Measurements from ENCODE around the gene OR6C6.

OR6C6 gene

DNA sequence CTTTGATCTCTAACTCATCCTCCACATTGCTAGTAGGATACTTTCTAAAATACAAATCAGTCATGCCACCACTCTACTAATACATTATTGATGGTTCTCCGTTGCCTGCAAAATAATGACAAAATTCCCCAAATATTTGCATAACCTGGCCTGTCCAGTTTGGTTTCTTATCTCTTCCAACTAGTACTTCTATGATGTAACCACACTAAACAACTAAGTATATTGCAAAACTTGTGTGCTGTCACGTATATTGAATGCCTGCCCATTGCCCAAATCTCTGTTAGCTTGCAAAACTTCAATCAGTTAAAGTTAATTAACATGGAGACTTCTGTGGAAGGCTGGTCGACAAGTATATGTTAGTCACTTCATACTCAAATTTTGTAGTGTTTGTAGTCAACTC is 45.4 kb downstream of the OR6C6 start:
- no peaks in the 10 kb centered on the region for H3K4me1 ChIP-seq (ENCODE audit: control insufficient read depth in 1 of 2, insufficient read depth in 2 of 2, low read length in 2 of 2)
- no peak overlapping the region for H3K4me3 ChIP-seq (ENCODE audit: low read depth in 1 of 2, low read length in 2 of 2)
- no peaks in the 10 kb centered on the region for H3K27me3 ChIP-seq (ENCODE audit: control insufficient read depth in 1 of 2, insufficient read depth in 2 of 2, low read length in 2 of 2)
- no peaks in the 10 kb centered on the region for H3K9me3 ChIP-seq (ENCODE audit: control insufficient read depth in 1 of 2, low read length in 2 of 2)
- H3K27ac ChIP-seq (ENCODE audit: low read depth, low read length), result no peak overlapping the region
- no peak overlapping the region for H3K9ac ChIP-seq (ENCODE audit: low read depth in 1 of 2, low read length in 2 of 2)
- no peaks in the 10 kb centered on the region for H3K36me3 ChIP-seq (ENCODE audit: control insufficient read depth in 1 of 2, insufficient read depth in 2 of 2, low read length in 2 of 2)

- no peak overlapping the region for H3K27ac ChIP-seq (ENCODE audit: low read depth, low read length)
- no peaks in the 10 kb centered on the region for H3K36me3 ChIP-seq (ENCODE audit: control insufficient read depth in 1 of 2, insufficient read depth in 2 of 2, low read length in 2 of 2)
- no peaks in the 10 kb centered on the region for H3K9me3 ChIP-seq (ENCODE audit: control insufficient read depth in 1 of 2, low read length in 2 of 2)
- no peaks in the 10 kb centered on the region for H3K27me3 ChIP-seq (ENCODE audit: control insufficient read depth in 1 of 2, insufficient read depth in 2 of 2, low read length in 2 of 2)
- no peak overlapping the region for H3K4me3 ChIP-seq (ENCODE audit: low read depth in 1 of 2, low read length in 2 of 2)
- no peaks in the 10 kb centered on the region for H3K4me1 ChIP-seq (ENCODE audit: control insufficient read depth in 1 of 2, insufficient read depth in 2 of 2, low read length in 2 of 2)
- no peak overlapping the region for H3K9ac ChIP-seq (ENCODE audit: low read depth in 1 of 2, low read length in 2 of 2)
Observed at GRCh38 chr12:55246159-55246558, 50.2 kb downstream of the OR6C6 start.

DNA sequence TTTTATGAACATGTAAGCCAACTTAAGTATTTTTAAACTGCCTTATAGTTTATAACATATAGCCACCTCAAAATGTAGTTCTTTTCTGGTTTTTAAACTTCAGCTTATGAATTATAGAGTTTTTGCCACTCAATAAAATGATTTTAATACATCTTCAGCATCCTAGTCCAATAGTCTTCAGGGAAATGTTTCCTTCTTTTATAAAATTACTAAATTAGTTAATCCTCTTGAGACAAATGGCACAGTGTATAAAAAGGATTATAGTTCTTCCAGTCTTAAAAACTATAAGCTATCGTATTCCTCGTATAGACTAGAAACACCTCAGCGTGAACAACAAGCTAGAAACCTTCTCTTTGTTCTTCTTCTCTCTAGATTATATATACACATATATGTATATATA is 52.1 kb downstream of the OR6C6 start, which contains the start of gene OR6C74:
Gene OR6C74 (plus strand): TSS at position 301 of the 400 bp plus-strand sequence. CDS start 2,679 bp downstream, outside the sequence.
- Histone ChIP-seq H3K9ac (ENCODE audit: low read depth in 1 of 2, low read length in 2 of 2) (no peak within 1 kb of the TSS), H3K27ac (ENCODE audit: low read depth, low read length) (no peak within 1 kb of the TSS), H3K27me3 (ENCODE audit: control insufficient read depth in 1 of 2, insufficient read depth in 2 of 2, low read length in 2 of 2) (no peaks in the 10 kb centered on the region), H3K4me3 (ENCODE audit: low read depth in 1 of 2, low read length in 2 of 2) (no peak within 1 kb of the TSS), H3K36me3 (ENCODE audit: control insufficient read depth in 1 of 2, insufficient read depth in 2 of 2, low read length in 2 of 2) (no peaks in the 10 kb centered on the region), H3K9me3 (ENCODE audit: control insufficient read depth in 1 of 2, low read length in 2 of 2) (no peaks in the 10 kb centered on the region), H3K4me1 (ENCODE audit: control insufficient read depth in 1 of 2, insufficient read depth in 2 of 2, low read length in 2 of 2) (no peaks in the 10 kb centered on the region)
